ENCODE measurements around the gene SMIM45.

GRCh38 chr22:41983513-41984405 lies 31.8 kb downstream of the SMIM45 start:
- no peak for TF ChIP-seq REPIN1 (tag by site-specific recombination; IDR thresholded peaks at IDR 0.05; ENCODE audit: low read depth)
- TF ChIP-seq, protein P1, sequence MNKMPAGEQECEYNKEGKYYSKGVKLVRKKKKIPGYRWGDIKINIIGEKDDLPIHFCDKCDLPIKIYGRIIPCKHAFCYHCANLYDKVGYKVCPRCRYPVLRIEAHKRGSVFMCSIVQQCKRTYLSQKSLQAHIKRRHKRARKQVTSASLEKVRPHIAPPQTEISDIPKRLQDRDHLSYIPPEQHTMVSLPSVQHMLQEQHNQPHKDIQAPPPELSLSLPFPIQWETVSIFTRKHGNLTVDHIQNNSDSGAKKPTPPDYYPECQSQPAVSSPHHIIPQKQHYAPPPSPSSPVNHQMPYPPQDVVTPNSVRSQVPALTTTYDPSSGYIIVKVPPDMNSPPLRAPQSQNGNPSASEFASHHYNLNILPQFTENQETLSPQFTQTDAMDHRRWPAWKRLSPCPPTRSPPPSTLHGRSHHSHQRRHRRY (tag by site-specific recombination; IDR thresholded peaks at IDR 0.05): no peak
- TF ChIP-seq, protein P2, sequence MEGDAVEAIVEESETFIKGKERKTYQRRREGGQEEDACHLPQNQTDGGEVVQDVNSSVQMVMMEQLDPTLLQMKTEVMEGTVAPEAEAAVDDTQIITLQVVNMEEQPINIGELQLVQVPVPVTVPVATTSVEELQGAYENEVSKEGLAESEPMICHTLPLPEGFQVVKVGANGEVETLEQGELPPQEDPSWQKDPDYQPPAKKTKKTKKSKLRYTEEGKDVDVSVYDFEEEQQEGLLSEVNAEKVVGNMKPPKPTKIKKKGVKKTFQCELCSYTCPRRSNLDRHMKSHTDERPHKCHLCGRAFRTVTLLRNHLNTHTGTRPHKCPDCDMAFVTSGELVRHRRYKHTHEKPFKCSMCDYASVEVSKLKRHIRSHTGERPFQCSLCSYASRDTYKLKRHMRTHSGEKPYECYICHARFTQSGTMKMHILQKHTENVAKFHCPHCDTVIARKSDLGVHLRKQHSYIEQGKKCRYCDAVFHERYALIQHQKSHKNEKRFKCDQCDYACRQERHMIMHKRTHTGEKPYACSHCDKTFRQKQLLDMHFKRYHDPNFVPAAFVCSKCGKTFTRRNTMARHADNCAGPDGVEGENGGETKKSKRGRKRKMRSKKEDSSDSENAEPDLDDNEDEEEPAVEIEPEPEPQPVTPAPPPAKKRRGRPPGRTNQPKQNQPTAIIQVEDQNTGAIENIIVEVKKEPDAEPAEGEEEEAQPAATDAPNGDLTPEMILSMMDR (tag by site-specific recombination; IDR thresholded peaks at IDR 0.05): no peak
- no peak for TF ChIP-seq ZNF707 (tag by site-specific recombination; IDR thresholded peaks at IDR 0.05)
- TF ChIP-seq, protein P3, sequence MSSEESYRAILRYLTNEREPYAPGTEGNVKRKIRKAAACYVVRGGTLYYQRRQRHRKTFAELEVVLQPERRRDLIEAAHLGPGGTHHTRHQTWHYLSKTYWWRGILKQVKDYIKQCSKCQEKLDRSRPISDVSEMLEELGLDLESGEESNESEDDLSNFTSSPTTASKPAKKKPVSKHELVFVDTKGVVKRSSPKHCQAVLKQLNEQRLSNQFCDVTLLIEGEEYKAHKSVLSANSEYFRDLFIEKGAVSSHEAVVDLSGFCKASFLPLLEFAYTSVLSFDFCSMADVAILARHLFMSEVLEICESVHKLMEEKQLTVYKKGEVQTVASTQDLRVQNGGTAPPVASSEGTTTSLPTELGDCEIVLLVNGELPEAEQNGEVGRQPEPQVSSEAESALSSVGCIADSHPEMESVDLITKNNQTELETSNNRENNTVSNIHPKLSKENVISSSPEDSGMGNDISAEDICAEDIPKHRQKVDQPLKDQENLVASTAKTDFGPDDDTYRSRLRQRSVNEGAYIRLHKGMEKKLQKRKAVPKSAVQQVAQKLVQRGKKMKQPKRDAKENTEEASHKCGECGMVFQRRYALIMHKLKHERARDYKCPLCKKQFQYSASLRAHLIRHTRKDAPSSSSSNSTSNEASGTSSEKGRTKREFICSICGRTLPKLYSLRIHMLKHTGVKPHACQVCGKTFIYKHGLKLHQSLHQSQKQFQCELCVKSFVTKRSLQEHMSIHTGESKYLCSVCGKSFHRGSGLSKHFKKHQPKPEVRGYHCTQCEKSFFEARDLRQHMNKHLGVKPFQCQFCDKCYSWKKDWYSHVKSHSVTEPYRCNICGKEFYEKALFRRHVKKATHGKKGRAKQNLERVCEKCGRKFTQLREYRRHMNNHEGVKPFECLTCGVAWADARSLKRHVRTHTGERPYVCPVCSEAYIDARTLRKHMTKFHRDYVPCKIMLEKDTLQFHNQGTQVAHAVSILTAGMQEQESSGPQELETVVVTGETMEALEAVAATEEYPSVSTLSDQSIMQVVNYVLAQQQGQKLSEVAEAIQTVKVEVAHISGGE (tag by site-specific recombination; conservative IDR thresholded peaks at IDR 0.05; ENCODE audit: low read depth): no peak
- TF ChIP-seq, protein P4, sequence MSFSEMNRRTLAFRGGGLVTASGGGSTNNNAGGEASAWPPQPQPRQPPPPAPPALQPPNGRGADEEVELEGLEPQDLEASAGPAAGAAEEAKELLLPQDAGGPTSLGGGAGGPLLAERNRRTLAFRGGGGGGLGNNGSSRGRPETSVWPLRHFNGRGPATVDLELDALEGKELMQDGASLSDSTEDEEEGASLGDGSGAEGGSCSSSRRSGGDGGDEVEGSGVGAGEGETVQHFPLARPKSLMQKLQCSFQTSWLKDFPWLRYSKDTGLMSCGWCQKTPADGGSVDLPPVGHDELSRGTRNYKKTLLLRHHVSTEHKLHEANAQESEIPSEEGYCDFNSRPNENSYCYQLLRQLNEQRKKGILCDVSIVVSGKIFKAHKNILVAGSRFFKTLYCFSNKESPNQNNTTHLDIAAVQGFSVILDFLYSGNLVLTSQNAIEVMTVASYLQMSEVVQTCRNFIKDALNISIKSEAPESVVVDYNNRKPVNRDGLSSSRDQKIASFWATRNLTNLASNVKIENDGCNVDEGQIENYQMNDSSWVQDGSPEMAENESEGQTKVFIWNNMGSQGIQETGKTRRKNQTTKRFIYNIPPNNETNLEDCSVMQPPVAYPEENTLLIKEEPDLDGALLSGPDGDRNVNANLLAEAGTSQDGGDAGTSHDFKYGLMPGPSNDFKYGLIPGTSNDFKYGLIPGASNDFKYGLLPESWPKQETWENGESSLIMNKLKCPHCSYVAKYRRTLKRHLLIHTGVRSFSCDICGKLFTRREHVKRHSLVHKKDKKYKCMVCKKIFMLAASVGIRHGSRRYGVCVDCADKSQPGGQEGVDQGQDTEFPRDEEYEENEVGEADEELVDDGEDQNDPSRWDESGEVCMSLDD (tag by site-specific recombination; IDR thresholded peaks at IDR 0.05): no peak
- no peak for TF ChIP-seq ZNF214 (tag by site-specific recombination; IDR thresholded peaks at IDR 0.05; ENCODE audit: borderline replicate concordance)
- no peak for TF ChIP-seq ZNF48 (tag by site-specific recombination; IDR thresholded peaks at IDR 0.05)
- no peak for TF ChIP-seq ZNF792 (tag by site-specific recombination; IDR thresholded peaks at IDR 0.05)
- TF ChIP-seq ZNF140 (tag by site-specific recombination; IDR thresholded peaks at IDR 0.05): no peak
- TF ChIP-seq ZBTB7A (tag by site-specific recombination; IDR thresholded peaks at IDR 0.05; ENCODE audit: low read depth): no peak
- no peak for TF ChIP-seq ZNF623 (tag by site-specific recombination; IDR thresholded peaks at IDR 0.05)
- no peak for TF ChIP-seq ZNF16 (tag by site-specific recombination; IDR thresholded peaks at IDR 0.05; ENCODE audit: low read depth)
- no peak for TF ChIP-seq ZNF624 (tag by site-specific recombination; IDR thresholded peaks at IDR 0.05)
